Kidney (tissue), 14 donors: ENCODE measurements around the gene UQCRHL. TPM values are rescaled to one million over a fixed set of nuclear protein-coding genes. Genes with fewer than 3 reads are reported as not detected.

Source experiments
- DNase-seq, 5 donors: peaks; one replicate each; pipeline ENCODE4 v3.0.0-alpha.2; 2013 to 2020
- FAIRE-seq: peaks from 2 replicates; lab custom pipeline; 2012; peaks lifted over from hg19 to GRCh38; lab: Jason Lieb, UNC
- H3K27ac ChIP-seq, 2 donors: one replicate each; pipeline ENCODE4 v1.7.0; 2013; ENCODE audit warnings: low read depth in 2 of 2, low read length in 2 of 2, inconsistent platforms in 1 of 2
- H3K27me3 ChIP-seq: one replicate; pipeline ENCODE4 v1.7.1; 2013; ENCODE audit warnings: low read length, inconsistent platforms; ENCODE audit not compliant: control insufficient read depth, insufficient read depth
- H3K36me3 ChIP-seq, 3 donors: one replicate each; pipeline versions ENCODE4 v1.7.0 to v1.7.1; 2013; ENCODE audit warnings: low read length in 3 of 3, control low read depth in 1 of 3, inconsistent platforms in 1 of 3; ENCODE audit not compliant: insufficient read depth in 3 of 3, control insufficient read depth in 2 of 3
- H3K4me1 ChIP-seq, 3 donors: one replicate each; pipeline versions ENCODE4 v1.7.0 to v1.7.1; 2013; ENCODE audit warnings: low read length in 3 of 3, inconsistent platforms in 1 of 3, low read depth in 1 of 3; ENCODE audit not compliant: control insufficient read depth in 2 of 3, insufficient read depth in 2 of 3
- H3K4me3 ChIP-seq, 3 donors: one replicate each; pipeline versions ENCODE4 v1.7.0 to v1.8.1; 2013; ENCODE audit warnings: low read length in 3 of 3, control low read depth in 1 of 3, inconsistent platforms in 1 of 3
- H3K9ac ChIP-seq, 3 donors: one replicate each; pipeline versions ENCODE4 v1.7.0 to v1.7.1; 2013; ENCODE audit warnings: low read length in 3 of 3, control low read depth in 1 of 3, inconsistent platforms in 1 of 3
- H3K9me3 ChIP-seq, 3 donors: one replicate each; pipeline versions ENCODE4 v1.7.0 to v1.7.1; 2013; ENCODE audit warnings: low read length in 3 of 3, control low read depth in 1 of 3, inconsistent platforms in 1 of 3; ENCODE audit not compliant: control insufficient read depth in 2 of 3, insufficient read depth in 1 of 3
- CTCF ChIP-seq: IDR thresholded peaks from 3 replicates; pipeline ENCODE4 v1.5.1; 2012; ENCODE audit warnings: mild to moderate bottlenecking, moderate library complexity, borderline replicate concordance; ENCODE audit not compliant: insufficient read depth; ENCODE audit errors: extremely low read depth
- intact Hi-C: fragments of 100-400 bp; cut with DNase I; formaldehyde crosslinking; loops from one replicate; pipeline ENCODE4 v1.11.1; 2022
- polyA plus RNA-seq: library from polyadenylated mRNA; stranded (reverse); fragments of 350-450 nt; fragmentation: Illumina TruSeq; extraction: RNeasy Lipid Tissue Mini Kit (QIAGEN cat#74804); gene quantifications from one replicate; pipeline ENCODE4 v1.2.3, GENCODE V29; 2014; ENCODE audit warnings: low read depth, low replicate concordance; ENCODE audit not compliant: insufficient read depth
- total RNA-seq: library from RNA; stranded (reverse); fragmentation: NEBNext Ultra II Directional; extraction: Animal tissue kit (Norgen Biotek cat#: 25700); gene quantifications from one replicate; pipeline ENCODE4 v1.2.1, GENCODE V29; 2021
- donor health status: control.
- donor health status: control.
- donor health status: control.
- donor health status: control.
- donor health status: control.
- donor health status: DM: yes; HTN: yes; CAD: no.
- donor health status: Normal renal cell carcinoma (clear cell type).

Gene UQCRHL
- total and polyA plus RNA-seq, 2 donors from 2014 or later: 0.91 to 11.8 TPM

- DNase-seq: no peak
- intact Hi-C loops: no loop called here
- Histone ChIP-seq H3K36me3 (peaks cover 0 to 10% (median 0%) of the 10 kb centered on the region in 3 donors), H3K9me3 (no peaks in the 10 kb centered on the region), H3K4me1 (peaks cover 0 to 9% (median 0%) of the 10 kb centered on the region in 3 donors), H3K9ac (no peak overlapping the region), H3K4me3 (no peak overlapping the region), H3K27ac (no peak overlapping the region), H3K27me3 (no peaks in the 10 kb centered on the region)
- TF ChIP-seq CTCF: no peak
- no peak for FAIRE-seq
These were observed 41.8 kb downstream of the UQCRHL start for GRCh38 chr1:15765495-15766194.

- Histone ChIP-seq H3K4me3 (no peak overlapping the region), H3K27ac (no peak overlapping the region), H3K27me3 (no peaks in the 10 kb centered on the region), H3K36me3 (peaks cover 0 to 6% (median 0%) of the 10 kb centered on the region in 3 donors), H3K9me3 (no peaks in the 10 kb centered on the region), H3K4me1 (peaks cover 0 to 9% (median 0%) of the 10 kb centered on the region in 3 donors), H3K9ac (no peak overlapping the region)
- intact Hi-C loops: no loop called here
- FAIRE-seq: no peak
- DNase-seq: no peak
- TF ChIP-seq CTCF: no peak
These were observed 42.6 kb downstream of the UQCRHL start for GRCh38 chr1:15764890-15765289.

- H3K36me3 ChIP-seq: peaks cover 0 to 6% (median 0%) of the 10 kb centered on the region in 3 donors
- DNase-seq: peak in 1 of 5 donors; percentile 48
- H3K9me3 ChIP-seq: no peaks in the 10 kb centered on the region
- H3K27ac ChIP-seq: no peak overlapping the region
- H3K9ac ChIP-seq: no peak overlapping the region
- H3K4me3 ChIP-seq: no peak overlapping the region
- no peak for TF ChIP-seq CTCF
- peaks cover 0 to 9% (median 0%) of the 10 kb centered on the region in 3 donors for H3K4me1 ChIP-seq
- FAIRE-seq: no peak
- H3K27me3 ChIP-seq: no peaks in the 10 kb centered on the region
- intact Hi-C loops: no loop called here
These were observed 43.1 kb downstream of the UQCRHL start for GRCh38 chr1:15764269-15764764.
